ENCODE measurements around the gene MAGEA4. TPM values are rescaled to one million over a fixed set of nuclear protein-coding genes. Genes with fewer than 3 reads are reported as not detected.

Gene MAGEA4
- total RNA-seq, 4 donors from 2014 or later: not detected

- H3K4me3 ChIP-seq: peak overlapping the region; percentile 41 to 58 (median 55)
- in situ Hi-C loops (cut with MboI; ENCODE audit: low pct_ligation_motif_present in 1 of 4, low pct_unique_long_range_greater_than_20kb in 1 of 4, low sequenced_read_pairs in 3 of 4): no loop called here
- H3K9me3 ChIP-seq: no peaks in the 10 kb centered on the region
- peak; percentile 21 for DNase-seq
- peak overlapping the region; percentile 73 to 86 (median 80) for H3K27ac ChIP-seq
- no peaks in the 10 kb centered on the region for H3K4me1 ChIP-seq
- WGBS, 2 donors (ENCODE audit: low coverage in 1 of 2): 54% methylated on average over 18 of the region's 21 CpGs; no CpG with 5 or more reads in 1 of the 2 donors
- H3K27me3 ChIP-seq: no peaks in the 10 kb centered on the region
- H3K36me3 ChIP-seq: no peaks in the 10 kb centered on the region
- TF ChIP-seq EP300 (IDR thresholded peaks at IDR 0.05; ENCODE audit: low read depth): no peak
- intact Hi-C loops (cut with DNase I; ENCODE audit: low total_unique reads): no loop called here
Observed at GRCh38 chrX:151973851-151974335, 61.2 kb downstream of the MAGEA4 start.

Other genes with a start within 250 kb of the MAGEA4 start
- gene PRRG3, start 217.4 kb upstream of the MAGEA4 start, total RNA-seq: 1 to 10 TPM in 2 of 4 donors, under 1 TPM in 1, not detected in 1; 0.68 to 3.2 (median 1.8) TPM
- not detected for gene FATE1, start 196.9 kb upstream of the MAGEA4 start, total RNA-seq
- not detected for gene CNGA2, start 178.1 kb upstream of the MAGEA4 start, total RNA-seq
- gene GABRE, start 61.8 kb downstream of the MAGEA4 start, total RNA-seq: 10 to 100 TPM; 31.4 to 81.0 (median 73.4) TPM
- not detected for gene MAGEA10, start 225.7 kb downstream of the MAGEA4 start, total RNA-seq

Data from transverse colon (tissue), 4 donors.